Measurements from ENCODE around the gene CACNA1G. TPM values are rescaled to one million over a fixed set of nuclear protein-coding genes. Genes with fewer than 3 reads are reported as not detected.

The CACNA1G gene
- total and polyA plus RNA-seq, 4 donors, result under 0.01 to 0.14 (median 0.01) TPM; not detected in 1

DNA sequence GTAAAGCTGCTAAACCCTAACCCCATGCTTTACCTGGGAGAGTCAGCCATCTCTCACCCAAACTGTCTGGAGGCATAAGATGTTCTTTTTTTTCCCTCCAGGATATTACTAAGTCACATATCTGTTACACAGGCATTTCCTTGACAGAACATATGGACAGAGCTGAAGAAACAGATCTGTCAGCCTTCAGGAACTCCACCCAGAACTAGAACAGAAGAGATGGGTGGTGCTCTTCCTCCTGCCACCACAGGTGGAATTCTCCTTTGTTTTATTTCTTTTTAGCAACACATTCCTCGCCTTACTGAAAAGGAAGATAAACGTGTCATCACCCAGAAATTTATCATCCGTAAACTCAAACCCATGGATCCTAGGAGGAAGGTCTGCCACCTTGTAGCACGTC lies 43.5 kb upstream of the CACNA1G start:
- Histone ChIP-seq H3K9me3 (ENCODE audit: control insufficient read depth in 4 of 4, low read length in 3 of 4) (no peaks in the 10 kb centered on the region), H3K9ac (ENCODE audit: low read depth in 1 of 2, low read length in 2 of 2) (no peak overlapping the region), H3K4me3 (ENCODE audit: low read depth in 1 of 3, low read length in 3 of 3) (no peak overlapping the region), H3K27ac (ENCODE audit: low read depth in 1 of 2, low read length in 2 of 2) (no peak overlapping the region), H3K36me3 (ENCODE audit: control insufficient read depth in 4 of 4, insufficient read depth in 3 of 4, low read depth in 1 of 4, low read length in 3 of 4) (no peaks in the 10 kb centered on the region), H3K27me3 (ENCODE audit: control insufficient read depth in 4 of 4, insufficient read depth in 4 of 4, low read length in 3 of 4) (no peaks in the 10 kb centered on the region), H3K4me1 (ENCODE audit: control insufficient read depth in 4 of 4, insufficient read depth in 4 of 4, low read length in 3 of 4) (peaks cover 2 to 15% (median 13%) of the 10 kb centered on the region in 4 donors)
- no peak for DNase-seq (ENCODE audit: low spot score)
- 92% methylated on average over 4 of the region's 4 CpGs for WGBS
- TF ChIP-seq, protein P1, sequence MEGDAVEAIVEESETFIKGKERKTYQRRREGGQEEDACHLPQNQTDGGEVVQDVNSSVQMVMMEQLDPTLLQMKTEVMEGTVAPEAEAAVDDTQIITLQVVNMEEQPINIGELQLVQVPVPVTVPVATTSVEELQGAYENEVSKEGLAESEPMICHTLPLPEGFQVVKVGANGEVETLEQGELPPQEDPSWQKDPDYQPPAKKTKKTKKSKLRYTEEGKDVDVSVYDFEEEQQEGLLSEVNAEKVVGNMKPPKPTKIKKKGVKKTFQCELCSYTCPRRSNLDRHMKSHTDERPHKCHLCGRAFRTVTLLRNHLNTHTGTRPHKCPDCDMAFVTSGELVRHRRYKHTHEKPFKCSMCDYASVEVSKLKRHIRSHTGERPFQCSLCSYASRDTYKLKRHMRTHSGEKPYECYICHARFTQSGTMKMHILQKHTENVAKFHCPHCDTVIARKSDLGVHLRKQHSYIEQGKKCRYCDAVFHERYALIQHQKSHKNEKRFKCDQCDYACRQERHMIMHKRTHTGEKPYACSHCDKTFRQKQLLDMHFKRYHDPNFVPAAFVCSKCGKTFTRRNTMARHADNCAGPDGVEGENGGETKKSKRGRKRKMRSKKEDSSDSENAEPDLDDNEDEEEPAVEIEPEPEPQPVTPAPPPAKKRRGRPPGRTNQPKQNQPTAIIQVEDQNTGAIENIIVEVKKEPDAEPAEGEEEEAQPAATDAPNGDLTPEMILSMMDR (IDR thresholded peaks at IDR 0.05; ENCODE audit: low read depth, low read length, missing input control), result no peak
- TF ChIP-seq RXRA (IDR thresholded peaks at IDR 0.05) (no peak), FOXA2 (IDR thresholded peaks at IDR 0.05) (no peak), HNF4A (conservative IDR thresholded peaks at IDR 0.05) (no peak), SP1 (IDR thresholded peaks at IDR 0.05) (no peak), NR2F2 (IDR thresholded peaks at IDR 0.05) (no peak), TAF1 (conservative IDR thresholded peaks at IDR 0.05) (no peak), FOXA1 (IDR thresholded peaks at IDR 0.05) (no peak), HNF4G (IDR thresholded peaks at IDR 0.05) (no peak), YY1 (IDR thresholded peaks at IDR 0.05) (no peak)
- TF ChIP-seq, protein P2, sequence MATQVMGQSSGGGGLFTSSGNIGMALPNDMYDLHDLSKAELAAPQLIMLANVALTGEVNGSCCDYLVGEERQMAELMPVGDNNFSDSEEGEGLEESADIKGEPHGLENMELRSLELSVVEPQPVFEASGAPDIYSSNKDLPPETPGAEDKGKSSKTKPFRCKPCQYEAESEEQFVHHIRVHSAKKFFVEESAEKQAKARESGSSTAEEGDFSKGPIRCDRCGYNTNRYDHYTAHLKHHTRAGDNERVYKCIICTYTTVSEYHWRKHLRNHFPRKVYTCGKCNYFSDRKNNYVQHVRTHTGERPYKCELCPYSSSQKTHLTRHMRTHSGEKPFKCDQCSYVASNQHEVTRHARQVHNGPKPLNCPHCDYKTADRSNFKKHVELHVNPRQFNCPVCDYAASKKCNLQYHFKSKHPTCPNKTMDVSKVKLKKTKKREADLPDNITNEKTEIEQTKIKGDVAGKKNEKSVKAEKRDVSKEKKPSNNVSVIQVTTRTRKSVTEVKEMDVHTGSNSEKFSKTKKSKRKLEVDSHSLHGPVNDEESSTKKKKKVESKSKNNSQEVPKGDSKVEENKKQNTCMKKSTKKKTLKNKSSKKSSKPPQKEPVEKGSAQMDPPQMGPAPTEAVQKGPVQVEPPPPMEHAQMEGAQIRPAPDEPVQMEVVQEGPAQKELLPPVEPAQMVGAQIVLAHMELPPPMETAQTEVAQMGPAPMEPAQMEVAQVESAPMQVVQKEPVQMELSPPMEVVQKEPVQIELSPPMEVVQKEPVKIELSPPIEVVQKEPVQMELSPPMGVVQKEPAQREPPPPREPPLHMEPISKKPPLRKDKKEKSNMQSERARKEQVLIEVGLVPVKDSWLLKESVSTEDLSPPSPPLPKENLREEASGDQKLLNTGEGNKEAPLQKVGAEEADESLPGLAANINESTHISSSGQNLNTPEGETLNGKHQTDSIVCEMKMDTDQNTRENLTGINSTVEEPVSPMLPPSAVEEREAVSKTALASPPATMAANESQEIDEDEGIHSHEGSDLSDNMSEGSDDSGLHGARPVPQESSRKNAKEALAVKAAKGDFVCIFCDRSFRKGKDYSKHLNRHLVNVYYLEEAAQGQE (IDR thresholded peaks at IDR 0.05), result no peak
- TF ChIP-seq, protein P3, sequence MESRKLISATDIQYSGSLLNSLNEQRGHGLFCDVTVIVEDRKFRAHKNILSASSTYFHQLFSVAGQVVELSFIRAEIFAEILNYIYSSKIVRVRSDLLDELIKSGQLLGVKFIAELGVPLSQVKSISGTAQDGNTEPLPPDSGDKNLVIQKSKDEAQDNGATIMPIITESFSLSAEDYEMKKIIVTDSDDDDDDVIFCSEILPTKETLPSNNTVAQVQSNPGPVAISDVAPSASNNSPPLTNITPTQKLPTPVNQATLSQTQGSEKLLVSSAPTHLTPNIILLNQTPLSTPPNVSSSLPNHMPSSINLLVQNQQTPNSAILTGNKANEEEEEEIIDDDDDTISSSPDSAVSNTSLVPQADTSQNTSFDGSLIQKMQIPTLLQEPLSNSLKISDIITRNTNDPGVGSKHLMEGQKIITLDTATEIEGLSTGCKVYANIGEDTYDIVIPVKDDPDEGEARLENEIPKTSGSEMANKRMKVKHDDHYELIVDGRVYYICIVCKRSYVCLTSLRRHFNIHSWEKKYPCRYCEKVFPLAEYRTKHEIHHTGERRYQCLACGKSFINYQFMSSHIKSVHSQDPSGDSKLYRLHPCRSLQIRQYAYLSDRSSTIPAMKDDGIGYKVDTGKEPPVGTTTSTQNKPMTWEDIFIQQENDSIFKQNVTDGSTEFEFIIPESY (IDR thresholded peaks at IDR 0.05), result no peak
- TF ChIP-seq, protein P4, sequence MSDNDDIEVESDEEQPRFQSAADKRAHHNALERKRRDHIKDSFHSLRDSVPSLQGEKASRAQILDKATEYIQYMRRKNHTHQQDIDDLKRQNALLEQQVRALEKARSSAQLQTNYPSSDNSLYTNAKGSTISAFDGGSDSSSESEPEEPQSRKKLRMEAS (IDR thresholded peaks at IDR 0.05), result no peak

DNA sequence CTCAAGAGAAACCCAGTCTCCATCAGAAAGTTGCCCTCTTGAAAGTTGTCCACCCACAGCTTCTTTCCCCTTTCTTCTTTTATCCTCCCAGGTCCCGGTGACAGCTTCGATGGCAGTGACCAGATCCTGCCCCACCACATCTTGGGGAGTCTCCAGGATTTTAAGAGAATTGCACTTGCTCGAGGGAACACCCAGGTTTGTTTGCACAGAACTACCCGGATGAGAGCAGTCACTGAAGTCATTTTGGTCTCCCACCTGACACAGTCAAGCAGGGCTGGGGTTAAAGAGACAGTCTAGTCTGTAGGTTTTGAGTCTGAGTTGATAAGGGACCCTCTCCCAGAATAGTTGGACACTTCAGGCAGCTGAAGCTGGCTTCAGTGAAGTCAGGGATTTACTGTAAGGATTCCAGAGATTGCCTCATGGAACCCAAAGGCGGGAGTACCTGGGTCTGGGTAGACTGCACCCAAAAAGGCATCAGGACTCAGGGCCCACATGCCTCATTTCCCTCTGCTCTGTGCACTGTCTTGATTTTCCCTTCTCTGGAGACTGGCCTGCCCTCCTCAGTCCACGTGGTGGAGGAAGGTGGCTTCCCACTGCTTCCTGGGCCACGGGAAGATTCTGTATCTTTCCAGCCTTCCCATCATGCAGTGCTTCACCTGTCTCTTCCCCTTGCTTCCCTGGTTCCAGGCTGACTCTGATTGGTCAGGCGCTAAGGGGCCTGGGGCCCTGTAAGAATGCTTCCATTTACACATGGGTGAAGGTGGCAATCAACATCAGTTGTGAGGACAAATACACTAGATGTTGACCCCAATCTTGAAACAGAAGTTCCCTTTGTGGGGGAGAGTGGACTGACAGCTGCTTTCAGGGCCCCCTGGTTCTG lies 42.8 kb upstream of the CACNA1G start:
- DNase-seq (ENCODE audit: low spot score), result no peak
- Histone ChIP-seq H3K36me3 (ENCODE audit: control insufficient read depth in 4 of 4, insufficient read depth in 3 of 4, low read depth in 1 of 4, low read length in 3 of 4) (no peaks in the 10 kb centered on the region), H3K9ac (ENCODE audit: low read depth in 1 of 2, low read length in 2 of 2) (no peak overlapping the region), H3K27me3 (ENCODE audit: control insufficient read depth in 4 of 4, insufficient read depth in 4 of 4, low read length in 3 of 4) (no peaks in the 10 kb centered on the region), H3K4me1 (ENCODE audit: control insufficient read depth in 4 of 4, insufficient read depth in 4 of 4, low read length in 3 of 4) (peaks cover 2 to 15% (median 13%) of the 10 kb centered on the region in 4 donors), H3K27ac (ENCODE audit: low read depth in 1 of 2, low read length in 2 of 2) (no peak overlapping the region), H3K9me3 (ENCODE audit: control insufficient read depth in 4 of 4, low read length in 3 of 4) (no peaks in the 10 kb centered on the region), H3K4me3 (ENCODE audit: low read depth in 1 of 3, low read length in 3 of 3) (no peak overlapping the region)
- WGBS, result 83% methylated on average over 8 of the region's 8 CpGs
- TF ChIP-seq TAF1 (conservative IDR thresholded peaks at IDR 0.05) (no peak), GABPA (IDR thresholded peaks at IDR 0.05 in 1 of 2, conservative IDR thresholded peaks at IDR 0.05 in 1 of 2) (no peak), JUND (IDR thresholded peaks at IDR 0.05) (no peak), FOXA1 (IDR thresholded peaks at IDR 0.05) (no peak), HNF4A (conservative IDR thresholded peaks at IDR 0.05) (no peak), YY1 (IDR thresholded peaks at IDR 0.05) (no peak), SP1 (IDR thresholded peaks at IDR 0.05) (no peak), NR2F2 (IDR thresholded peaks at IDR 0.05) (no peak), FOXA2 (IDR thresholded peaks at IDR 0.05) (no peak), HNF4G (IDR thresholded peaks at IDR 0.05) (no peak), RAD21 (IDR thresholded peaks at IDR 0.05) (no peak), RXRA (IDR thresholded peaks at IDR 0.05) (no peak), EGR1 (IDR thresholded peaks at IDR 0.05; ENCODE audit: low read depth in 2 of 2) (no peak)
- TF ChIP-seq, protein P1 (IDR thresholded peaks at IDR 0.05; ENCODE audit: low read depth, low read length, missing input control), result no peak
- TF ChIP-seq, protein P4 (IDR thresholded peaks at IDR 0.05), result no peak
- TF ChIP-seq, protein P5, sequence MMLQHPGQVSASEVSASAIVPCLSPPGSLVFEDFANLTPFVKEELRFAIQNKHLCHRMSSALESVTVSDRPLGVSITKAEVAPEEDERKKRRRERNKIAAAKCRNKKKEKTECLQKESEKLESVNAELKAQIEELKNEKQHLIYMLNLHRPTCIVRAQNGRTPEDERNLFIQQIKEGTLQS (IDR thresholded peaks at IDR 0.05), result no peak

All from liver (tissue), 9 donors.